Suprapubic skin (tissue), 3 donors: ENCODE measurements around the gene MTERF2.

Experiments
- CTCF ChIP-seq, 2 donors: fragments of 200-600 bp in 1 of 2; fragments of 450-650 bp in 1 of 2; sonication (generic) in 1 of 2; IDR thresholded peaks; one replicate each; pipeline ENCODE4 v1.5.1; 2016 to 2019; ENCODE audit warnings: antibody characterized with exemption in 2 of 2, mild to moderate bottlenecking in 1 of 2, moderate library complexity in 1 of 2
- POLR2AphosphoS5 ChIP-seq, 3 donors: sonication (generic); formaldehyde crosslinking; IDR thresholded peaks; one replicate each; pipeline ENCODE4 v1.6.1; 2017; ENCODE audit warnings: antibody characterized with exemption in 3 of 3

- TF ChIP-seq CTCF (IDR thresholded peaks at IDR 0.05) (peak in 1 of 2 donors; percentile 24), POLR2AphosphoS5 (IDR thresholded peaks at IDR 0.05) (no peak)
Observed at GRCh38 chr12:107014055-107014454, 27.1 kb upstream of the MTERF2 start.
